Measurements from ENCODE around the gene CERS3.

CERS3 gene

DNA sequence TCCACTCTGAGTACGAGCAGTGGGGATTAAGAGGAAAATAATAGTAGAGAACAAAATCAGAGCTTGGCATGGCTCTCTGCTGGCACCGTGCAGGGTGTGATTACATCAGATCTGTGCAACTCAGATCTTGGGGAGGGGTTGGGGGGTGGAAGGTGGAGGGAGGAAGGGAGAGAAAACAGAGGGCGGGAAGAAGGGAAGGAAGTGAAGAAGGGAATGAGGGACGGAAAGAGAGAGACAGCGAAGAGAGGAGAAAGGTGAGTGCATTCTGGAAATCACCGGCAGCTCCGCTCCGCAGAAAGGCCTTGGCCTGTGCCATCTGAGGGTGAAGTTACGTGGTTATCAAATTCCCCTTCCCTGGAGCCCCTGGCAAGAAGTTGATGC is 156.0 kb downstream of the CERS3 start:
- Histone ChIP-seq H3K4me1 (no peaks in the 10 kb centered on the region), H3K9me3 (0 out of 2 replicates have a peak, but pooled peaks cover 6% of the 10 kb centered on the region), H3K36me3 (no peaks in the 10 kb centered on the region), H3K4me3 (ENCODE audit: low read depth, low read length) (no peak overlapping the region), H3K27me3 (no peaks in the 10 kb centered on the region)
- TF ChIP-seq, protein P1, sequence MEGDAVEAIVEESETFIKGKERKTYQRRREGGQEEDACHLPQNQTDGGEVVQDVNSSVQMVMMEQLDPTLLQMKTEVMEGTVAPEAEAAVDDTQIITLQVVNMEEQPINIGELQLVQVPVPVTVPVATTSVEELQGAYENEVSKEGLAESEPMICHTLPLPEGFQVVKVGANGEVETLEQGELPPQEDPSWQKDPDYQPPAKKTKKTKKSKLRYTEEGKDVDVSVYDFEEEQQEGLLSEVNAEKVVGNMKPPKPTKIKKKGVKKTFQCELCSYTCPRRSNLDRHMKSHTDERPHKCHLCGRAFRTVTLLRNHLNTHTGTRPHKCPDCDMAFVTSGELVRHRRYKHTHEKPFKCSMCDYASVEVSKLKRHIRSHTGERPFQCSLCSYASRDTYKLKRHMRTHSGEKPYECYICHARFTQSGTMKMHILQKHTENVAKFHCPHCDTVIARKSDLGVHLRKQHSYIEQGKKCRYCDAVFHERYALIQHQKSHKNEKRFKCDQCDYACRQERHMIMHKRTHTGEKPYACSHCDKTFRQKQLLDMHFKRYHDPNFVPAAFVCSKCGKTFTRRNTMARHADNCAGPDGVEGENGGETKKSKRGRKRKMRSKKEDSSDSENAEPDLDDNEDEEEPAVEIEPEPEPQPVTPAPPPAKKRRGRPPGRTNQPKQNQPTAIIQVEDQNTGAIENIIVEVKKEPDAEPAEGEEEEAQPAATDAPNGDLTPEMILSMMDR (IDR thresholded peaks at IDR 0.05; ENCODE audit: low read depth, low read length), result no peak
- DNase-seq, result no peak

DNA sequence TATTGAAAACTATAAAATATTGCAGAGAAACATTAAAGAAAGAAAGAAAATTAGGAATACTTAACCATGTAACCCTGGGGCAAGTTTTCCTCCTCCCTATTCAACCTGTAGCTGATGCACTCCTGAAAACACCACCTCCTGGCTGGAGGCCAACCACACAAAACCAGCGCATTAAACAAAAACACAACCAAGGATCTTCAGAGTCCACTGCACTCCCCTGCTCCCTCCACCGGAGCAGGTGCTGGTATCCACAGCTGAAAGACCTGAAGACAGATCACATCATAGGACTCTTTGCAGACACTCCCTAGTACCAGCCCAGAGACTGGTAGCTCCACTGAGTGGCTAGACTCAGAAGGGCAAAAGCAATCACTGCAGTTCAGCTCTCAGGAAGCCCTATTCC is 173.4 kb downstream of the CERS3 start:
- H3K36me3 ChIP-seq, result no peaks in the 10 kb centered on the region
- no peak overlapping the region for H3K4me3 ChIP-seq (ENCODE audit: low read depth, low read length)
- H3K4me1 ChIP-seq, result no peaks in the 10 kb centered on the region
- DNase-seq, result no peak
- H3K9me3 ChIP-seq, result no peaks in the 10 kb centered on the region
- TF ChIP-seq, protein P1 (IDR thresholded peaks at IDR 0.05; ENCODE audit: low read depth, low read length), result no peak
- H3K27me3 ChIP-seq, result 0 out of 2 replicates have a peak, but pooled peaks cover 3% of the 10 kb centered on the region

DNA sequence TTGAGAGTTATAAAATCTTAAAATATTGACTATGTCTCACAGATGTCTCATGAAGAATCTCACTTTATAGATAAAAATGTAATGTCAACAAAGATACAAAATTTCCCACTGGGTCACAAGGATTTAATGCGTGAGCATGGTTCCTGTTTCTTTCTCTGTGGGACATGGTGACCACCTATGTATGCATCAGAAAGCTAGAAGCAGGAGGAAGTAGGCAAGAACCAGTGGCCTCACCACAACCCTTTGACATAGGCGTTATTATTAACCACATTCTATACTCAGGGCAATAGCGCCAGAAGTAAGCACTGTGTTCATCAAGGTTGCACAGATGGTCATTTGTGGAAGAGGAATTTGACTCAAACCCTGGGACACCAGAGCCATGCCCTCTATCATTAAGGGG is 175.3 kb downstream of the CERS3 start:
- no peak for DNase-seq
- no peaks in the 10 kb centered on the region for H3K9me3 ChIP-seq
- TF ChIP-seq, protein P1 (IDR thresholded peaks at IDR 0.05; ENCODE audit: low read depth, low read length), result no peak
- H3K4me1 ChIP-seq, result no peaks in the 10 kb centered on the region
- H3K36me3 ChIP-seq, result no peaks in the 10 kb centered on the region
- no peaks in the 10 kb centered on the region for H3K27me3 ChIP-seq
- no peak overlapping the region for H3K4me3 ChIP-seq (ENCODE audit: low read depth, low read length)

DNA sequence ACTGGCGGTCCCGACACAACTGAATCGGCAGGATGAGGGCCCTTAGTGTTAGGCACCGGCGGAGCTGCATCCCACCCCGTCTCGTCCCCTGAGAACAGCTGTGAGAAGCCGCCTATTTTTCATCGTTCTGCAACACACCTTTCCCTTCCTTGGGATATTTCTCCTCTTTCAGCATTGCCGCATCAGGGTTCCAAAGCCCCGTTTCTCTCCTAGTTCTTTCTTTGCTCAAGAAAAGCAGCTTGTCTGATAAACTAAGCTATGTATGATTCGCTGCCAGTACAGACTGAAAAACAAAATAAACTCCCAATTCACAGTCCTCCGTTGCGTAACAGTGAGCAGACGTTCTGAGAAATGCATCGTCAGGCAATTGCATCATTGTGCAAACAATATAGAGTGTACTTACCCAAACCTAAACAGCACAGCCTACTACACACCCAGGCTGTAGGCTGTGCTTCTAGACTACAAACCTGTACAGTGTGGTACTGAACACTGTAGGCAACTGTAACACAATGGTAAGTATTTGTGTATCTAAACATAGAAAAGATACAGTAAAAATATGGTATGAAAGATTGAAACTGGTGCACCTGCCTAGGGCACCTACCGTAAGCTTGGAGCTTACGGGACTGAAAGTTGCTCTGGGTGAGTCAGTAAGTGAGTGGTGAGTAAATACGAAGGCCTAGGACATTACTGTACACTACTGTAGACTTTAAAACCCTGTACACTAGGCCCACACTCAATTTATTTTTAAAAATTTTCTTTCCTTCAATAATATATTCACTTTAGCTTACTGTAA is 178.1 kb downstream of the CERS3 start:
- H3K27me3 ChIP-seq, result no peaks in the 10 kb centered on the region
- no peak overlapping the region for H3K4me3 ChIP-seq (ENCODE audit: low read depth, low read length)
- TF ChIP-seq, protein P1 (IDR thresholded peaks at IDR 0.05; ENCODE audit: low read depth, low read length), result no peak
- no peaks in the 10 kb centered on the region for H3K36me3 ChIP-seq
- DNase-seq, result no peak
- H3K4me1 ChIP-seq, result no peaks in the 10 kb centered on the region
- H3K9me3 ChIP-seq, result no peaks in the 10 kb centered on the region

Data from BE2C (cell line).